Anterior cingulate cortex (tissue), 58 donors: Measurements from ENCODE around the gene SFMBT1.
"Not testable (repeated sequence)": the region's sequence is repeated elsewhere in the genome, so short reads cannot be mapped to it uniquely, and the experiment has no call there.

Experiments
- DNase-seq, 58 donors: peaks; one replicate each; lab custom pipeline; 2025; lab: John Stamatoyannopoulos, UW

SFMBT1 gene

DNA sequence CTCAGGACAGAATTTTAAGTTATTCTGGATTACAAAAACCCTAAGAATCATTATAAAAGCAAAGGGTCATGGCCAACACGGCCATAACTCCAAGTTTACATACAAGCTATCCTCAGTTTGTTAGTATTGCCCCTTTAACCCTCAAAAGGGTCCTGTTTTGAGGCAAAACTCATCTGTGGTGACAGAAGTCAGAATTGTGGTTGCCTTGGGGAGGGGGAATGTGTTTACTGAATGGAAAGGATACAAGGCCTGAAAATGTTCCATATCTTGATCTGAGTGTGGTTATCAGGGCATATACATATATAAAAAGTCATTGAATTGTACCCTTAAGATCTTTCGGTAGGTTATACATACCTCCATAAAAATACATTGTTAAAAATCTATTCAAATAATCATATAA, 2.1 kb downstream of the SFMBT1 start:
- no peak for DNase-seq

DNA sequence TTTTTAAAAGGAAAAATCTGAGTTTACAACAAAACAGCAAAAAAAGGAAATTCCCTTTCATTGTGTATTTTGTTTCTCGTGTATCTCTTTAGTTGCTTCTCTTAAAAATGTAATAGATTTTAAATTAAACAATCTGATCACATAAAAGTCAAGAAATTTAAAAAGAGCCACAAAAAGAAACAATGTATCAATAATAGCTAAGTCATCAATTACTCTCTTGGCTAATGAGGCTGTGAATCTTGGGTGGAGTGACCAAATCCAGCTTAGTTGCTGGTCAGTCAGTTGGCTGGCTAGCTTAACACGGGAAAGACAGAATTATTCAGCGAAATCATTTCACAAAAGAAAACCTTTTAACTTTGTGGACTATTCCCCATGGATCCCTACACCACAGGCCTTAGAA, 3.2 kb downstream of the SFMBT1 start:
- no peak for DNase-seq

DNA sequence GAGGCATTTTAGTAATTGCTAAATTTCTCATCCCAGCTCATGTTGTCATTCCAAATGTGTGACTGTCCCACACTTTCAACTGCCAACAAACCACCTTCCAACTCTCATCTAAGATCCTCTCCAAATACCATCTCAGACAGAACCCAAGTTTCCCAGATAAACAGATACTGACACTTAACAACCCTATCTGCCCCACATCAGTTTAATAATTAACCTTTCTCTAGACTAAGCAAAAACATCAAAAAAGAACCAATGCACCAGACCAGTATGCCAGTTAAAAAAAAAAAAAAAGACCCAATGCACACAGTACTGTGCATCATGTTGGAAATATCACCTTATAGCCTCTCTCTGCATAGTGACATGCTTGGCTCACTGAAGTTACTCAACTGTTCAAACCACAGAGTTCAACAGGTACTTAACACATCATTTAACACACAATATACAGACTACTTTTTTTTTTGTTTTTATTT, 5.5 kb downstream of the SFMBT1 start:
- DNase-seq = no peak

DNA sequence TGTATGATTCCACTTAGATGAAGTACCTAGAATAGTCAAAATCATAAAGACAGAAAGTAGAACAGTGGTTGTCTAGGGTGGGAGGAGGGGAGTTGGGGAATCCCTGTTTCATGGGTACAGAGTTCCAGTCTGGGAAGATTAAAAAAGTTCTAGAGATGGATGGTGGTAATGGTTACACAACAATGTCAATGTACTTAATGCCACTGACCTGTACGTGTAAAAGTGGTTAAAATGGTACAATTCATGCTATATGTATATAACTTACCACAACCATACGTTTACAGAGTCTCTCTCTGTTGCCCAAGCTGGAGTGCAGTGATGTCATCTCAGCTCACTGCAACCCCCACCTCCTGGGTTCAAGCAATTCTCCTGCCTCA, 6.5 kb downstream of the SFMBT1 start:
- DNase-seq = no peak

DNA sequence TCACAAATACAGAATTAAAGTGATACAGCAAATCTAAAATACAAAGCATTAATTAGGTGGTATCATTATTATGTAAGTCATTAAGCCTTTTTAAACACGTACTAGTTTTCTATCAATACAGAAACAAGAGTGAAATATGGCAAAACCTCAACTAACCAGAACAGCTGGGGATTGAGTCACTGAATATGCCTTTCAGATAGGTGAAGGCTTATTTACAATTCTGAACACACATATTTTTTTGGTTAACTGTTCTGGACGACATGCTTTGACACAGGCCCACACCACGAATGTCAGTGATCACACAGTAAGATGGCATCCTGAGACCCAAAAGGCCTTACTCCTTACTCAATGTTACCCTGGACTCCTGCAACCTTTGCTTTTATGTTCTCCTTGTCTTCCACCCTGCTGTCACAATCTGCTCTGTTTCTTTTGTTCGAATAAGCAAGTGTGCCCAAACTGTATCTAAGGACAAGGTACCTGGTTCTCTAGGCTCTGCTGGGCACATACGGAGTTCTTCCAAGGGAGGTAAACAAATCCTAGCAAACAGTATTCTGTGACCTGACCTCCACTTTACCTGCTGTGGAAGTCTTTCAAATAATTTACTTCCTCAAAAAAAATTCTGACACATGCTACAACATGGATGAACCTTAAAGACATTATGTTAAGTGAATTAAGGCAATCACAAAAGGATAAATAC, 7.0 kb downstream of the SFMBT1 start:
- DNase-seq = no peak

DNA sequence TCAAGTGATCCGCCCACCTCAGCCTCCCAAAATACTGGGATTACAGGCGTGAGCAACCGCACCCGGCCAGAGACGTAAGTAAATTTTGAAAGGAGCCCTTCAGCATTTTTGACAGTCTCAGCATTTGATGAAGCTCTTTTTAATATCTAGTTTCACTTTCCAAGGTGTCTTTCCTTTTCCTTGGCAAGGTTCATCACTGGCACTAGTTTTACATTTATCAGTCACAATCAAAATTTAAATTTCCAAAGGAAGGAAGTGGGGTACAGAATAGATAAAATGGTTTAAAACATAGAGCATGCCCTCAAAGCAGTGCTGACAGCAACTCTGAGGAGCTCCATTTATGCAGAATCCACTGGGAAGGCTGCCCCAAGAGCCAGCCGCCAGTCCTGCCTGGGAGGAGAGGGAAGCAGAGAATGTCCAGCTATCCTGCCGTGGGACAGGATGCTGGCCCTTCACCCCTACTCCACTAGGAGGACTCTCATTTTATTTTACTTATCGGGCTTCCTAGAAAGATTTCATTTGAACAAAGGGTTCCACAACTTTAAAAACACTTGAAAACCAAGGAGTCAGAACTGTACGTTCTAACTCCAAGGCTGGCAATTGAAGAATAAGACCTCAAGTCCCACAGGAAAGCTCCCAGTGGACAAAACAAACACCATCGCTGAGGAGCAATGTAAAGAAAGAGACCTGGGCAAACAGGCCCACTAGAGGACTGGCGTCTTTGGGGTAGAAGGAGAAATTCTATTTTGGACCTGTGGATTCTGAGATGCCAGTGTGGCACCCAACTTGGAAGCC, 9.9 kb downstream of the SFMBT1 start:
- no peak for DNase-seq

DNA sequence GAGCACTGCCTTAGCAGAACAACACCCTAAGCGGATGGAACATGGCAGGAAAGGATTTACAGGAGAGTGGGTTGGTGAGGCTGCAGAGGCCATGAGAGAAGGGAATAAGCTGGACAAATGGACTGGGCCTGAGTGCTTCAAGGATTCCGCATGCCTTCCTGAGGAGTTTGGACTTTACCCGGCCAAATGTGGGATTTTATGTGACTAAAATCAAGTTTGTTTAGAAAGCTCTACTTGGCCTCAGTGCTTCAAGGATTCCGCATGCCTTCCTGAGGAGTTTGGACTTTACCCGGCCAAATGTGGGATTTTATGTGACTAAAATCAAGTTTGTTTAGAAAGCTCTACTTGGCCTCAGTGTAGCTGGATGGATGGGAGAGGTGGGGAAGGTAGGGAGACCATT, 10.9 kb downstream of the SFMBT1 start:
- not testable (repeated sequence) for DNase-seq

DNA sequence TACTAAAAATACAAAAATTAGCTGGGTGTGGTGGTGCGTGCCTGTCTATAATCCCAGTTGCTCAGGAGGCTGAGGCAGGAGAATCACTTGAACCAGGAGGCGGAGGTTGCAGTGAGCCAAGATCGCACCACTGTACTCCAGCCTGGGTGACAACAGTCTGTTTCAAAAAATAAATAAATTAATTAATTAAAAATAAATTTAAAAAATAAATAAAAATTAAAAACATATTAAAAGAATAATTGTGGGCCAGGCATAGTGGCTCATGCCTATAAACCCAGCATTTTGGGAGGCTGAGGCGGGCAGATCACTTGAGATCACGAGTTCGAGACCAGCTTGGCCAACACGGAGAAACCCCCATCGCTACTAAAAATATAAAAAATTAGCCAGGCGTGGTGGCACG, 11.5 kb downstream of the SFMBT1 start:
- not testable (repeated sequence) for DNase-seq

DNA sequence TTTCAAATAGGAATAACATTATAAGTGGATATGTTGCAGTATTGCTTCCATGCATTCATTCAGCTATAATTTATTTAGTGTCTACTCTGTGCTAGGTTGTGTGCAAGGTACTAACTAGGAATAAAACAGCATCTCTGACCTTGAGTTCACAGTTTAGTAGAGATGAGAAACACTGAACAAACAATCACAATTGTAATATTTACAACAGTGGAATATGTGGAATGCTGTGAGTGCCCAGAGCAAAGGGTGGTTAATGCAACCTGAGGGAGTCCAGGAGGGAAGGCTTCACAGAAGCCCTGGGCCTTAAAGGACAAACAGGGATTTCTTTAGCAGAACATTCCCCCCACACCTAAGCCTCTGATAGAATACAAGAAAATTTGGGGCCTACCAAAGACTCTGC, 13.3 kb downstream of the SFMBT1 start:
- DNase-seq = no peak

DNA sequence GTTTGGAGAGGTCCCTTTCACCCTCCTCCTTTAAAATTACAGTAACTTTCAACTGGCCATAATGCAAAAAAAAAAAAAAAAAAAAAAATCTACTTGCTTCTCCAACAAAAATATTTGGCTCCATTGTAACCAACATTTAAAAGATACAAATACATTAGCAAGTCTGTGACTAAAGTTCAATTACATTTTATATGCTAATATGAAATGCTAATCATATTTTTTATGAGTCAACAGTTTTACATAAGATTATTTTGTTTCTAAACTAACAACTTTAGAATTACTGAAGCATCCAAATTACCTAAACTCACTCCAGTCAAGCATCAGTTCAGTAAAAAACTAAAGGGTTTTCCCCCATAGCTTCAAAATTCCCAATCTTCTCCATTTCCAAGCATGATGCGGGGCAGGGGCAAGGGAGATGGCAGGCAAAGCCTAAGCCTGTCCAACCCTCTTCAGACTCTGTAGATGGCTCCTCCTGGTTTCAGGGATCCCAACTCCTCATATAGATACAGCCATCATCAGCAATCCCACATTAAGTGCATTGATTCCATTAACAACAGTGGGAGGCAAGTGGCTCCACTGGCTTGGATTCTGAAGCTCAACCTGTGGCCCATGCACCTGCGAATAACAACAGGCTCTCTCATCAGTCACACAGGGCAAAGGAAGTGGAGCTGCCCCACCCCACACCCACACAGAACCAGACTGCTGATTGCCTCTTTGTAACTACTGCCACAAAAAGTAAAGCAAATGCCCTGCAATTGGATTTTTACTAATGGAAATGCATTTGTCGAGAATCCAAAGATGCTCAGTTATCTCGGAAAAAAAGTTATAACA, 15.0 kb downstream of the SFMBT1 start:
- DNase-seq = no peak

DNA sequence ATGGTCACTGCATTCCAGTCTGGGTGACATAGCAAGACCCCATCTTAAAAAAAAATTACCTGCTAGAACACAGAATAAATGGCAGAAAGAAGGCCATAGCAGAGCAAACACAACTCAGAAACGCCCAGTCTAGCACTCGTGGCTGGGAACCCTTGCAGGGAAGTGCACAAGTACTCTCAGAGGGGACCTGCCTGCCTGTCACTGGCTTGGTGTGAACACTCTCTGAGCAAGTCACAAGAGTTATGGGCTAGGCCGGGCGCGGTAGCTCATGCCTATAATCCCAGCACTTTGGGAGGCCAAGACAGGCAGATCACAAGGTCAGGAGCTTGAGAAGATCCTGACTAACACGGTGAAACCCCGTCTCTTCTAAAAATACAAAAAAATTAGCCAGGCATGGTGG, 17.2 kb downstream of the SFMBT1 start:
- DNase-seq = no peak

DNA sequence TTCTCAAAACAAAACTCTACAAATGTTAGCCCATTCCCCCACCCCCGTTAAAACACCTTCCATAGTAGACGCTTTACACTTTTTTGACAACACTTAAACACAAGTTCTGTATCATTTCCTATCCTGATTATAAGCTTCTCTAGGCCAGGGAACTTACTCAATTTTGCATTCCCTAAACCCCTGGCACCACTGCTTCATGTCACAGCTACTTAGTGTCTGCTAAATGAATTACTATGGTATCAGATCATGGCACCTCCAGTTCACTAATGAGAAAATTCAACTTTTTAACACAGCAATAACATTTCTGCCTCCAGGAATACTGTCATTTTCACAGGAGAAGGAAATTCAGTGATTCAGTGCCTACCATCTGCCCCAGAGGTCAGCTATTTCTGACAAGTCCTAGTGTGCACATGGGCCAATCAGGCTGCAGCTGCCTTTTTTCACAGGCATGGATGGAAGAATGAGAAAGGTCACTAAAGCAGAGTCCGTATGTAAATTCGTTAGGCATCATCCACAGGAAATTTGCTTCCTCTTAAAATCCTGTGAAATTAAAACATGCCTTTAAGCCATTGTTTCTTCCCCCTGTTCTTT, 18.5 kb downstream of the SFMBT1 start:
- DNase-seq = no peak

DNA sequence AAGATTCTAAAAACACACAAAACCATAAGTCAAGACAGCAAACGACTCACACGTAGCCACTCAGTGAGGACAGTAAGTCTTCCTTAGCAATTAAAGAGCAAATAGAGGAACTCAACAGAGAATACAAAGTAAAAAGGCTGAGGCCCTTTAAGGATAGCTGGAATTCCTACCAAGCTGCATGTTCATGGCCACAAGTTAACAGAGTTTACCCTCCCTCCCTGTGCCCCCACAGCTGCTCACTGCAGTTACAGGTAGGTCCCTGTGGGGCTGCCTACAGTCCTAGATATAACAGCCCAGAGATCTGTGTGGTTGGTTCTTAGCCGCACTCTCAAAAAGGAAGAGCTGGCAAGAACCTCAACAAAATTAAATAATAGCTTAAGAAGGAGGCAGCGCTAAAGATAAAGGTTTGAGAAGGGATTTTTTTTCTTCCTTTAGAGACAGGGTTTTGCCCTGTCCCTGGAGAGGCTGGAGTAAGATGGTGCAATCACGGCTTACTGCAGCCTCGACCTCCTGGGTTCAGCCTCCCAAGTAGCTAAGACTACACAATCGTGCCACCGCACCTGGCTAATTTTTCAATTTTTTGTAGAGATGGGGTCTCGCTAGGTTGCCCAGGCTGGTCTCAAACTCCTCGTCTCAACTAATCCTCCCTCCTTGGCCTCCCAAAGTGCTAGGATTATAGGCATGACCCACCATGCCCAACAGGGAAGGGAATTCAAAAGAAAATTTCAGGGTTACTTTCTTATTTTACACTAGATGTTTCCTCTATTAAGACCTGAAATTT, 19.3 kb downstream of the SFMBT1 start:
- DNase-seq = no peak

DNA sequence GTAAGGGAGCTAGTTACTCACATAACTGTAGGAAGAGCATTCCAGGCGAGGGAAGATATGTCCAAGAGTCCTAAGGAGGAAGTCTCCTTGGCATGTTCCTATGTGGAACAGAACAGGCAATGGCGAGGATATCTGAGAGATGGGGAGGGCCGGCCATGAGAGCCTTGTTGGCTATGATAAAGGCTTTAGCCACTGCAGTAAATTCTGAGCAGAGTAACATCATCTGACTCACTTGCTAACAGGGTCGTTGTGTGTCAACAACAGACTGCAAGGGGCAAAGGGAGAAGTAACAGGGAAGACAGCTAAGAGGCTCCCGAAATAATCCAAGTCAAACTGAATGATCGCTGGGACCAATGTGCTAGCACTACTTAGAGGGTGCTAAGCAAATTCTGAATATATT, 21.6 kb downstream of the SFMBT1 start:
- no peak for DNase-seq

DNA sequence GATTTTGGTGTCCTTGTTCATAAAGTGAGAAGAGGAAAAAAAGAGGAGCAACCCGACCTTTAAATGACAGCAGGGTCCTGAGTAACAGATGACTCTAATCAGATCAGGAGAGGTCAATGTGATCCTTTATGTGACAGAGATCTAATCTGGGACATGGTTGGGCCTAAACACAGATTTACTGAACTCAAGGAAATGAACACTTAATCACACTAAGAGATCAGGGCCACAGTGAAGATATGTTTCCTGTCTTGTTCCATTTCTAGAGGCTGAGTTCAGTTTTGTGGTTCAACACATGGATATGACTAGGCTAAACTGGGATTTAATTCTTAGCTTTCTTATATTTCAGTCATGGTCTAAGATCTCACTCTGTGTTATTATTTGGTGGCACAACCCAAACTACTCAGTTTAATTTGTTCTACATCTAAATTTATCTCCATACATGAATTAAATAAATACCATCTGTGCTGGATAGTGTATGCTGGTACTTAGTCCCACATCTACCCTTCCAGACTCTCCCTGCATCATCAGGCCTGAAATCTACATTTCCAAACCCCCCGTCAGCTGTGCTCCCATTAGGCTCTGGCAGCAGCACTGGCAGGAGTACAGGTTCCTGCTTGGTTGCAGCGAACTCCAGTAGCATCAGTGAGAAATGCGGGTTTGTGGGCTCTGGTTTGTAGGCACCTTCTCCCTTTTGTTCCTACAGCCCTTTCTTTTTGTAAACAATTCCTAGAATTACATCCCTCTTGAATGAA, 22.6 kb downstream of the SFMBT1 start:
- DNase-seq = peak in 8 of 58 donors; percentile 0 to 23 (median 4)

DNA sequence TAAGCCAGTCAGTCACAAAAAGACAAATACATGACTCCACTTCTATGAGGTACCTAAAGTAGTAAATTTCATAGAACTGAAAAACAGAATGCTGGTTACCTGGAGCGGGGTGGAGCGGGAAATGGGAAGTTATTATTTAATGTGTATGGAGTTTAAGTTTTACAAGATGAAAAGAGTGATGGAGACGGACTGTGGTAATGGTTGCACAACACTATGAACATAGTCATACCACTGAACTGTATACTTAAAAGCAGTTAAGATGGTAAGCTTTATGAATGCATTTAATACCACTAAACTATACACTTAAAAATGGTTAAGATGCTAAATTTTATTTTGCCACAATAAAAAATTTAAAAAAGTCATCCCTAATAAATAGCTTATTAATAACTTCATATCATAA, 23.2 kb downstream of the SFMBT1 start:
- no peak for DNase-seq

DNA sequence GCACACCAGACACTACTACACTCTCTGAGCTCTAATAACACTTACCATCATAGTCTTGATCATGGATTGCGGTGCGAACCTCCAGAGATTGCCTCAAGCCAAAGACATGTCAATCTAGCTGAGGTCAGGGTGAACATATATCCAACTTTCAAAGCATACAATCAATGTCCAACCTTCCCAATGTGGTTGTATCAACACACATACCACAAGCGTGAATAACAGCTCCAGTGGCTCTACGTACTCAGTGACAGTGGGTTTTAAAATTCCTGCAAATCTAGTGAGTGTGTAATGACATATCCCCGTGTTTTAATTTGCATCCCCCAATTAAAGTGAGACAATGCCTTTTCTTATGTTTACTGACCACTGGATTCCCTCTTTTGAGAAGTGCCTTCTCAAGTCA, 29.6 kb downstream of the SFMBT1 start:
- DNase-seq = no peak

DNA sequence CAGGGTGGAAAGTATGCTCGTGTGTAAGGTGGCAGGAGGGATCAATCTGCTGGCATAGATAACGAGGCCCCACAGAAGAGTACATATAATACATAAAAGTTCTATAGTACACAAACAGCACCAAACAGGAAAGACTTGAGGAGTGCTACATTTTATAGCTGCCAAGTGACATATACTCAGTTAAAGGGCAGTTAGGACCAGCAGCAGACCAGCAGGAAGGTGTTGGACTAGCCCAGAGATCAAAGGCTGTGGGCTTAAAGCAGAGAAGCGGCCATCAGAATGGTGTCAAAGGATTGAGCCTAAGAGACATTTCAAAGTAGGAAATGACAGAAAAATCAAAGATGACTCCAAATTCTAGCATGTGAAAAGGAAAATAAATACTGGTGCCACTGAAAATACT, 34.5 kb downstream of the SFMBT1 start:
- no peak for DNase-seq

DNA sequence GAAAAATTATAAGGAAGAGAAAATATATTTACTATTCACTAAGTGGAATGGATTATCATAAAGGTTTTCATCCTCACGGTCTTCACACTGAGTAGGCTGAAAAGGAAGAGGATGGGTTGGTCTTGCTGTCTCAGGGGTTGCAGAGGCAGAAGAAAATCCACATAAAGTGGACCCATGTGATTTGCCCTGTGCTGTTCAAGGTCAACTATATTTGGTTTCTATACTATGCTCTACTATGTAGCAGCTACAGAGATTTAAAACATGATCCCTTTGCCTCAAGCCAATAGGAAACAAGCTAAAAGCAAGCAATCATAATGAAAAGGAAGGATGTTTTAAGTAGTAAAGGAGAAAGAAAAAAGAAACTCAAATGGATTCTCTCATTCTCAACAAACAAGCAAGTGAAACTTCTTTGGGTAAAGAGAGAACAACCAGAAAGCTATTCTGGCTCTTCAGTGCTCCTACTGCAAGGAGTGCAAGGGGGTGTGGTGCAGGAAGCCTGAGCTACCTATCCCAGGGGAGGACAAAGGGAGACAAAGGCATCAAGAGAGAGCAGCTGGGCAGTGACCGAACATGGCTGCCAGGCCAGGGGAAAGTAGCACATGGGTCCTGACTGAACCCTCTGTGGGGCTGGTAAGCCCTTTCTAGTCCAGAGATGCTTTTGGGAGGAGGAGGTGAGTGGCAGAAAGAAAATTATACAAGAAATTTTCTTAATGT, 35.9 kb downstream of the SFMBT1 start:
- no peak for DNase-seq
